GM19468 (cell line): ENCODE data around the gene HK1.

Experiments used
- ATAC-seq: cut with Tn5 transposase; IDR thresholded peaks from one replicate; pipeline ENCODE4 v1.9.1; 2021; ENCODE audit warnings: mild to moderate bottlenecking, moderate library complexity, moderate number of reproducible peaks; ENCODE audit not compliant: unreplicated experiment; ENCODE audit errors: extremely low read depth

Gene HK1

DNA sequence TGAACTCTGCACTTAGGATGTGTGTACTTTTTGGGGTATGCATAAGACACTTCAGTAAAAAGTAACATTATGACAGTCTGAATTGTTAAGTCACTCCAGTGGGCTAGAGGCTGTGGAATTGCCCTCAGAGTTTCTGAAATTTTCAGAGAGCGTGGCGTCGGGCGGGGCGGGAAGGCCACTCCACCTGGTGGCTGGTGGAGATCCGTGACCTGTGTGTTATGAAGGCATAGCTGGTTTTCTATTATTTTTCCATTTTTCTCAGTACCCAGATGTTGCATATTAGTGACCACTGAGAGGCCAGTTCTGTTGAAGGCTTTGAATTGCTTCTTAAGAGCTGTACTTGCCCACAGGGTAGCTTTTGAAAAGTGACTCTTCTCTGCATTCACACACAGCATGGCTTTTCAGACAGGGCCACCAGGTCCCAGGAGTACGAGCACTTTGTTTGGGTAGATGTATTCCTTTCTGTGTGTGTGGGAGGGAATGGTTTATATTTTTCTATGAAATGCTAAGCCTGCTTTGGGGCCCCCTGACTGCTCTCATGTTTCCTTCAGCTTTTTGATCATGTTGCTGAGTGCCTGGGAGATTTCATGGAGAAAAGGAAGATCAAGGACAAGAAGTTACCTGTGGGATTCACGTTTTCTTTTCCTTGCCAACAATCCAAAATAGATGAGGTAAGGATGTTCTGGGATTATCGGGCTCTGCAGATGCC is 86.1 kb downstream of the HK1 start:
- ATAC-seq, result no peak

DNA sequence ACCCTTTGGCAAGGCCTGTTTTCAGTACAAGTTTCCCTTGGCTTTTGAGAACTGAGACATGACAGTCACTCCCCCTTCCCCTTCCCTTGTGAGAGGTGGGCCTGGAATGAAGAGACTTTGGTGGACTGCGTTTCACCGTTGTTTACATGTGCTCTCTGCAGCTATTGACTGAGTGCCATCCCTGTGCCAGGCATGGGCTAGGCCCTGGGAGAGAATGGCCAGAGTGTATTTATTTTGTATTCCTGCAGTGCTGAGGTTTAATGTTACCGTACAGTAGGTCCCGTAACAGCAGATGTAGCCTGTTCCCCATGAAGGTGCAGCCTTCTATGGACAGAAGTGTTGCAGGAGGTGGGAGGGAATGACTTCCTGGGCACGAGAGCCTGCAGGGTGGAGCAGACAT is 88.4 kb downstream of the HK1 start:
- no peak for ATAC-seq

DNA sequence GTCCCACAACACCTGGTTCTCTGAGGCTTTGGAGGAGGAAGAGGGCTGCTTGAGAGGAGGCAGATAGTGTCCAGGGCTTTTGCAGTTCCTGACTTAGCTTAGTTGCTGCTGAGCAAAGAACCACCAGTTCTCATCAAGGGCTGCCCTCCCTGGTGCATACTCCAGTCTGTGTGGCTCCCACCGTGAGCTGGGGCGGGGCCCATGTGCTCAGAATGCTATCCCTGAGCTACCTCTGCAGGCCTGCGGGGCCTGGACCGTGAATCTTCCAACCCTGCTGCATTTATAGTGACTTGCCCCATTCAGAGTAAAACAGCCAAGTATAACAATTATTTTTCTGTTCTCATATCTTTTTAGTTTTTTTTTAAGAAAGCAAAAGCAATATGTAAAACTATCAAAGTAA is 89.2 kb downstream of the HK1 start:
- no peak for ATAC-seq

DNA sequence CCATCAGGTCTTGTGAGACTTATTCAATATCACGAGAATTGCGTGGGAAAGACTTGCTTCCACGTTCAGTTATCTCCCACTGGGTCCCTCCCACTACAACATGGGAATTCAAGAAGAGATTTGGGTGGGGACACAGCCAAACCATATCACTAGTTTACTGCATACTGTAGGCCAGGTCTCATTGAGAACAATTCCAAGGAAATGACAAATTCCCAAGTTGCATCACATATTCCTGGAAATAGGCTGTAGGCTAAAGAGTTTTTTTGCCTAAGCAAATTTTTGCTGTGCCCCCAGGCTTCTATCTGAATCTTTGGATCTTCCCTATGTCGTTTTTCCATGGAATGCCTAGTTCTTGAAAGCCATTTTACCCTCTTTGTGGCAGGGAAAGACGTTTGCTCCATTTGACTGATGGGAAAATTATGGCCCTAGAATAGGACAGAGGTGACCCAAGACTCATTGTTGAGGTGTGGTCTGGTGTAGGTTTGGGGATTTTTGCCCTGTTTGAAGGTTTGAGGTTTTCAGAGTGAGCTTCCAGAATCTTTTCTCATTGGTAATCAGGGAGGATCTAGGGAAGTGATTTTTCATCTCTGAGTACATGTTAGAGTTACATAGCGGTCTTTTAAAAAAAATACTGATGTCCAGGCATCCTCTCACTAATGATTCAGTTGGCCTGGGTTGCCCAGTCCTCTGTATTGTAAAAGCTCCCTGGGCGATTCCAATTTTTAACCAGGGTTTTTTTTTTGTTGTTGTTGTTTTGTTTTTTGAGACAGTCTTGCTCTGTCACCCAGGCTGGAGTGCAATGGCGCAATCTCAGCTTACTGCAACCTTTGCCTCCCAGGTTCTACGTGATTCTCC is 94.1 kb downstream of the HK1 start:
- ATAC-seq, result no peak

DNA sequence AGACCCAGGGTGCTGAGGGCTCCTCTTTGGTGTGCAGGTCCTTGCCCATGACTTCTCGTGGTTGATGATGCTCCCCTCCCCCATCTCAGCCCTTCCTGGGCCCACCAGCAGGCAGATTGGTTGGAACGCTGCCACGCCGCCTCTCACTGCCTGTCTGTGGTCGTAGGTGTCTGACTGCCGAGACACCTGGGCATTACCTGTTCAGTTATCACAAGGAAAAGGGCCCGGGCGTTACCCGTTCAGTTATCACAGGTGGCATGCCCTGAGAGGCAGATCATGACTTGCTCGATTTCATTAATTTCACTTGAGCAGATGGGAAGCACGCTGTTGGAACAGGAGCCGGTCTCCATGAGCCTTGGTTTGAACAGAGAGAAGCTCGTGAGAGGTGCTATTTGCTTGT is 95.9 kb downstream of the HK1 start:
- no peak for ATAC-seq

DNA sequence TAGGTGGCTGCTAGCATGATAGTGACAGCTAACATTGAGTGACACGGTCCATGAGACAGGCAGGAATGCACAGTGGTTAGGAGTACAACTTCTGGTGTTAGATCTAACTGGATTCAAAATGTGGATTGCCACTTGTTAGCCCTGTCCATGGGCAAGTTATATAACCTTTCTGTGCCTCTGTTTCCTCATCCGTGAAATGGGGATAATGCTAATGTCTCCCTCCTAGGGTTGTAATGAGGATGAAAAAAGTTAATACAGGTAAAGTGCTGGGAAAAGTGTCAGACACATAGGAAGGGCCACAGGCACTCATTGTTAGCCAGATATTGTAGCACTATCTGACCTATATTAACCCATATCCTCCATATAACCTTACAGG is 96.6 kb downstream of the HK1 start:
- no peak for ATAC-seq

DNA sequence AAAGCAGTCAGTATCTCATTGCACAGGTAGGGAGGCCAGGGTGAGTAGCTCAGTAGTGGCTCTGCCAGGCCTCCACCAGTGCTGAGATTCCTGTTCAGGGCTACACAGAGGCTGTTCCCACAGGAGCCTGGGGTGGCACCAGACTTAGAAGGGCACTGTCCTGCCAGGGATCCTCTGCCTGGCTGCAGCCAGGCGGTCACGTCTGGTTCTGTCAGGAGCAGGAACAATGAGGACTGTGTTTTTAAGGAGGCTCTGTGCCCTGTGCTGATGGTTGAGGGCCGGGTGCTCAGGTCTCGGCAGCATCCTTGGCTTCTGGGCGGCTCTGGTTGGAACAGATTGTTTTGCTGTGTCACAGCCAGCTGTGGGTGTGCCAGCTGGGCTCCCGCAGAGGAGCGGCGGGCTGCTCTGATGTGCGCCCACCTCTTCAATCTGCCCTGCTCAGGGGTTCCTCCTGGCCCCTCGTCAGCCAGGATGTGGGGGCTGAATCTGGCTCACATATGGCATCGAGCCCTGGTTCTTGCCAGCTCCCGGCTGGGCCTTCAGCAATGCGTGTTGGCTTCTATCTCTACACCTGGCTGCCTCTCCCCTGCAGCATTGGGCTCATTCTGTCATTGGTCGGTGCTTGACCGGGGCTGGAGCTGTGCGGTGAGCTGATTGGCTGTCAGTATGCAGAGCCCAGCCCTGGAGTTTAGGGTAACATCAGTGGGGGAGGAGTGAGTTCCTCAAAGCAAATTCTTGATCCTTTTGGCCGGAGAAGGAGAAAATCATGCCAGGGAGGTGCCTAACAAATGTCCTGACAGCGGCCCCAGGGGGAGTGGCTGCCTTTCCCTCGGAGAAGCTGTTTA is 97.2 kb downstream of the HK1 start:
- no peak for ATAC-seq

DNA sequence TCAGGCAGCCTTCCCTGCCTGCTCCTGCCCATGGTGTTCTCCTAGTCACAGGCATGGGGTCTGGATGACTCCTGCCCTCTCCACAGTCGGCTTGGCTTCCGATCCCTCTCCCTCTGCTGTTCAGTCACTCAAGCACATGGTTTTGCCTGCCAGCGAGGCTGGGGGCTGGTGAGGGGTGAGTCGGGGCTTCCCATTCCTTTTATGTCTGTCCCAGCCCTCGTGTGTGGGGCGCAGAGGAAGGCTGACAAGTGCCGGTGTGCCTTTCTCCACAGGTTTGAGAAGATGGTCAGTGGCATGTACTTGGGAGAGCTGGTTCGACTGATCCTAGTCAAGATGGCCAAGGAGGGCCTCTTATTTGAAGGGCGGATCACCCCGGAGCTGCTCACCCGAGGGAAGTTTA is 98.4 kb downstream of the HK1 start:
- no peak for ATAC-seq

DNA sequence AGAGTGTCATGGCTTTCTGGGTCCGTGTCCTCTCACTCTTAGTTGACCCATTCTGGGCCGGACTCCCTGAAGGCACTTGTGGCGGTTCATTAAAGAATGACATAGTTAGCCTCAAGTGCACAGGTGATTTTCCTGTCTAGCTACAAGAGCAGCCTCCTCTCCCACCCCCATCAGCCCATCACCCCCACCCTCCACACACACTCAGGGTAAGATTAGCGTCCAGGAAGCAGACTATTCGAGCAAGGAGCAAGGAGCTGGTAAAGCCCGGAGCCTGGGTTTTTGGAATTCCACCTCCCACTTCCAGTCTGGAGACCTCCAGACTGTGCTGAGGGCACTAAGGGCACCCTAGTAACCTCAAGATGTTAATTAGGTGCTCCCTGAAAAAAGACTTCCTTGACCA is 98.9 kb downstream of the HK1 start:
- no peak for ATAC-seq

DNA sequence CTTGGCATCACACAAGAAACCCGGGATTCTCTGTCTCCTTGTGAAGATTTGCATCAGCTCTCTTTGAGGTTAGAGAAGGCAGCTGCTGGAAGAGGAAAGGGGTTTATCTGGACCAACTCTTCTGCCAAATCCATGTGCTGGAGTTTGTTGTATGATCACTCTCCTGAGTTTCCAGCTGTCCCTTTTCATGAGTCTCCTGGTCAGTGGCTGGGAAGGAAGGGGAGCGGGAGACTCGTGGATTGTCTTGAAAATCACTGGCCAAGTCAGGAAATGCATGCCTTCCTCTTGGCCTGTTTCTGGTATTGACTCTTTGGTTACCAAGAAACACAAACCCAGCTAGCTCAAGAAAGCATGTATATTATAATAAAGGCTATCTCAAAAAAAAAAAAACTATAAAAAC is 99.6 kb downstream of the HK1 start:
- ATAC-seq, result no peak

DNA sequence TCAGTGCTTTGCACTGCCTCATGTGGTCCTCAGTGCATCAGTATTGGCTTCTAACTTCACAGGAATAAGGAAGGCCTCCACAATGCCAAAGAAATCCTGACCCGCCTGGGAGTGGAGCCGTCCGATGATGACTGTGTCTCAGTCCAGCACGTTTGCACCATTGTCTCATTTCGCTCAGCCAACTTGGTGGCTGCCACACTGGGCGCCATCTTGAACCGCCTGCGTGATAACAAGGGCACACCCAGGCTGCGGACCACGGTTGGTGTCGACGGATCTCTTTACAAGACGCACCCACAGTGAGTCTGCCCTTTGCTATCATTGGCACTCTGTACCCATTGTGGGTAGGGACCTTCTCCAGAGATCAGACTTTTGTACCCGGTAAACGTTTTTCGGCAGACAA is 101.5 kb downstream of the HK1 start:
- ATAC-seq, result no peak

DNA sequence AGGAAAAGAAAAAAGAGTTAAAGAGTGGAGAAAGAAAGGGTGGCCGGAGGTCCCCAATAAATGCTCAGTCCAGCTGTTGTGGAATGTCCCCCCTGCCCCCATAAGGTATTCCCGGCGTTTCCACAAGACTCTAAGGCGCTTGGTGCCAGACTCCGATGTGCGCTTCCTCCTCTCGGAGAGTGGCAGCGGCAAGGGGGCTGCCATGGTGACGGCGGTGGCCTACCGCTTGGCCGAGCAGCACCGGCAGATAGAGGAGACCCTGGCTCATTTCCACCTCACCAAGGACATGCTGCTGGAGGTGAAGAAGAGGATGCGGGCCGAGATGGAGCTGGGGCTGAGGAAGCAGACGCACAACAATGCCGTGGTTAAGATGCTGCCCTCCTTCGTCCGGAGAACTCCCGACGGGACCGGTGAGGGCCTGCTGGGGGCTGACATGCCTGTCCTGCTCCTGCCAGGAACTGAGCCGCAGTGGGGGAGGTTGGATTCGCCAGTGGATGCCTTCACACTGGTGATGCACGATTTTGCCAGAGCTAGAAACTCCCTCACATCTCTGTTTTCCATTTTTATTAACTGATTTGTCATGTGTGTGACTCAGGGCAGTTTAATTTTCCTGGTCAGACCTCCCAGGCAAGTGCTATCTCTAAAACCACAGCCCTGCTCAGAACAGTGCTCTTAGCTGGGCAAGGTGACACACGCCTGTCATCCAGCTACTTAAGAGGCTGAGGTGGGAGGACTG is 104.3 kb downstream of the HK1 start:
- ATAC-seq, result no peak

DNA sequence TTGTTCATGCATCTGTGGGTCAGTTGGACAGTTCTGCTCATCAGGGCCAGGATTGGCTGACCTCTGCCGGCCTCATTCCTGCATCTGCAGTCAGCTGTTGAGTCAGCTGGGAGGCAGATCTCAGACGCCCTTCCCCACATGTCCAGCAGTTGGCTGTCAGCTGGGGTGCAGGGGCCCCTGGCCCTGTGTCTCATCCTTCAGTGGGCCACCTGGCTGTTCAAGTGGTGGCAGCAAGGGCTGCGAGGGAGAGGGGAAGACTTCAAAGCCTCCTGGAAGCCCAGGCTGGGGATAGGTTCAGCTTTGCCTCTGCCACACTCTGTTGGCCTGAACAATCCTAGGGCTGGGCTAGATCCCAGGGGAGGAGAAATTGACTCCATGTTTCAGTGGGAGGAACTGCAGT is 105.3 kb downstream of the HK1 start:
- no peak for ATAC-seq

DNA sequence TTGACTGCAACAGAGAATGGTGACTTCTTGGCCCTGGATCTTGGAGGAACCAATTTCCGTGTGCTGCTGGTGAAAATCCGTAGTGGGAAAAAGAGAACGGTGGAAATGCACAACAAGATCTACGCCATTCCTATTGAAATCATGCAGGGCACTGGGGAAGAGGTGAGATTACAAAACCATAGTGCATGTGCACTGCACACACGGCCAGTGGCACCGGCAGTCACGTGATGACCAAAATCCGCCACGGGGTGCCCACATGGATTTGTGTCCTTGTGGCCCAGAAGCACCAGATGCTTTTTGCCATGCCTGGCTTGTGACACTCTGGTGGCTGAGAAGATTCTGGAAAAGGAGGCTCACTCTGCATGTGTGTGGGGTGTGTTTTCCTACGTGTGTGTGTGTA is 106.0 kb downstream of the HK1 start:
- no peak for ATAC-seq

DNA sequence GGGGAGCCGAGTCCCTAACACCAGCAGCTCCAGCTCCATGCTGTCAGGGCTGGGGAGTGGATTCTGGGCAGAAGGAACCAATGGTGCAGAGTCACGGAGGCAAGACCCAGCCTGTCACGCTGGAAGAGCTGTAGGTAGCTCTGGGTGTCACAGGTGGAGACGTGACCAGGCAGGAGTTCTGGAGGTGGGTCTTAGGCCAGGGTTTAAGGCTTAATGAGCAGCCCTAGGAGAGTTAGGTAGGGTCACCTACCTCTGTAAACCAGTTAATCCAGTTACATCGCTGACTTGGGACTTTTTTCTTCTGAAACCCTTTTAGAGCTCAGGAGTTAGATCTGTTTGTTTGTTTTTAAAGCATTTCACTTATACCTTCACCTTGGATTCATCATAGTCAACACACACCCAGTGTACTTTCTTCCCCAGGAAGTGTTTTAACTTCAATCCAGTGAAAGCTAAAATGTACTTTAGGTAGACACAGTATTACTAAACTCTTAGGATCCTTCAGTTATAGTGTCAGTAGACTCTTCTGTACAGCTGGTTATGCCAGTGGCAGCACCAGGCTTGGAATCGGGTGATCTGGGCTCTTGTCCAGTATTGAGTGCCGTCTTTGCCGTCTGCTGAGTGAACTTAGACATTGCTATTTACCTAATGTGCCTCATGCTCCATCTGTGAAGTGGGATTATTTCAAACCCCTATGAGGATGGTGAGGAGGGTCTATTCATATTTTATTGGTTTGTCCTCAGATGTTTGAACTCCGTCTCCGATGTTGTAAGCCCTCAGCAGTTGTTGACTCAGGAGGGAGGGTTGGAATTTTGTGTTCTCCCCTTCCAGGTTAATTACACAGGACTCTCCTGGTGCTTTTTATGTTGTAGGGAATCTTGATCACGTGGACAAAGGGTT is 107.4 kb downstream of the HK1 start:
- ATAC-seq, result no peak

DNA sequence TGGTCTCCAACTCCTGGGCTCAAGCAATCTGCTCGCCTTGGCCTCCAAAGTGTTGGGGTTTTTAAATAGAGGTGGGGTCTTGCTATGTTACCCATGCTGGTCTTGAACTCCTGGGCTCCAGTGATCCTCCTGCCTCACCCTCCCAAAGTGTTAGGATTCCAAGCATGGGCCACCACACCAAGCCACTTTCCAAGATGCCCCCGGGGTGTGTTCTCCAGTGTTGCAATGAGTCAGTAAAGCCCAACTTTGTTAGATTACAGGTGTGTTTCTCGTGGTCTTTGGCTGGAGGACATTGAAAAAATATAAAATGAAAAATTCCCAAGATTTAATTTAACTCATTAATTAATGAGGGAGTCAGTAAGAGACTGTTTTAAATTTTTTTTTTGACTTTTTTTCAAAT is 109.2 kb downstream of the HK1 start:
- ATAC-seq, result no peak

DNA sequence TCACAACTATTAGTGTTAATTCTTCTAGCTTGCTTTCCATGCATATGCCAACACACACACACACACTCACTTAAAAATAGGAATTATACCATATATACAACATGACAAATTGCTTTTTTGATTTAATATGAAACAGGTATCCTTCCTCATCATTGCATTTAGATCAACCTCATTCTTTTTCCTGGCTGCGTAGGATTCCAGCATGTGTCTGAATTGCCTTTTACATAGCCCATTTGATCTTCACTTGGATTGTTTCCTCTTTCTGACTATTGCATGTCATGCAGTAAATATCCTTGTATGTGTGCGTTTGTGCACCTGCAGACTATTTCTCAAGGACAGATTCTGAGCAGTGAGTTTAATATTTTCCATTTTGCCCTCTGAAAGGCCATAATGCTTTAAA is 110.2 kb downstream of the HK1 start:
- no peak for ATAC-seq

DNA sequence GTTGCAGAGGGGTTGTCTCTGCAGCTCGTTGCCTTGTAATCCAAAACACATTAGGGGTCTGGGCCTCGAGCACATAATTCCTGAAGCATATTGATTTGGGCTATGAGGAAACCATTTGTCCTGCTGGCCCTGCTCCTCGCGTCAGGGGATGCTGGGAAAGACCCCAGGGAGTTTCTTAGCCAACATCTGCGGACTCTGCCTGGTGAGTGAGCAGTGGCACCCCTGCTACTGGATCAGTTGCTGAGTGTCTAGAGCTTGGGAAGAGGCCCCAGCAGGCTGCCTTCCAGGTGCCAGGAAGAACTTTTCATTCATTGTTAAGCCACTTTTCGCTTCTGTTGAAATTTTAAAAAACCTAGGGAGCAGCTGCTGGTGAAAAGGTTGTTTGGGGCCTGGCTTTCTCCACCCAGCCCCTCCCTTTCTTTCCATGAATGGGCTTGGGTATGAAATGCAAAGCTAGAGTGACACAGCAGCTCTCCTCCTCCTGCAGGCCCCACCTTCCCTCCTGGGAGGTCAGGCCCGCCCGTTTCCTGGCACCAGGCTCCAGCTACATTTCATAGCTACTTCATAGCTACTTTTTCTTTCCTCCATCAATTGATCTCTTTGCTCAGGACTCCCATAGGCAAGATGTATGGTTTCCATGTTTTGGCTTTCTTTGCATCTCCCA is 111.7 kb downstream of the HK1 start:
- ATAC-seq, result no peak

DNA sequence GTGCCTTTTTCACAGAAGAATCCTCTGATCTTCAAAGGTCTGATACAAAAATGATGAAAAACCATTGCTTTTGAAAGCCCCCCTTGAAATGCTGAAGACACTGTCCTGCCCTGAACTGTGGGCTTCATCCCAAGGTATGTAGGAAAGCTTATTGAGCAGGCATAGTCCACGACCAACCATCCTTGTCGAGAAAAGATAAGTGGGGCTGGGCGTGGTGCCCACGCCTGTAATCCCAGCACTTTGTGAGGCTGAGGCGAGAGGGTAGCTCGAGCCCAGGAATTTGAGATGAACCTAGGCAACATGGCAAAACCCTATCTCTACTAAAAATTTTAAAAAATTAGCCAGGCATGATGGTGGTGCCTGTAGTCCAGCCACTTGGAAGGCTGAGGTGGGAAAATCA is 112.9 kb downstream of the HK1 start:
- ATAC-seq, result no peak
